ENCODE measurements around the gene NDE1.

NDE1 gene

DNA sequence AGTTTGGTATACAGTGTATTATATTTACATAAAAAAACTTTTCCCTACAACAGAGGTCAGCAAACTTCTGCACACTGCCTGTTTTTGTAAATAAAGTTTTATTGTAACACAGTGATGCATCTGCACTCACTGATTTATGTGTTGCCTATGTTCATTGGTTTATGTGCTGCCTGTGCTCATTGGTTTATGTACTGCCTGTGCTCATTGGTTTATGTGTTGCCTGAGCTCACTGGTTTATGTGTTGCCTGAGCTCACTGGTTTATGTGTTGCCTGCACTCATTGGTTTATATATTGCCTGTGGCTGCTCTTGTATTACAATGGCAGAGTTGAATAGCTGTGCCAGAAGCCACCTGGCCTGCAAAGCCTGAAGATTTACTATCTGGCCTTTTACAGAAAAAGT lies 125.2 kb downstream of the NDE1 start:
- no peak overlapping the region for H3K9ac ChIP-seq (ENCODE audit: low read length)
- H3K27me3 ChIP-seq (replicated peaks; ENCODE audit: control insufficient read depth, insufficient read depth, low read length): peaks cover 14% of the 10 kb centered on the region
- DNase-seq (ENCODE audit: low read depth): no peak
- no peaks in the 10 kb centered on the region for H3K36me3 ChIP-seq (ENCODE audit: control insufficient read depth, insufficient read depth, low read length, severe bottlenecking)
- H3K4me3 ChIP-seq (ENCODE audit: low read length): no peak overlapping the region
- no peaks in the 10 kb centered on the region for H3K9me3 ChIP-seq (ENCODE audit: control insufficient read depth, low read length)
- H3K4me1 ChIP-seq (ENCODE audit: control insufficient read depth, insufficient read depth, low read length): peaks cover 10% of the 10 kb centered on the region

DNA sequence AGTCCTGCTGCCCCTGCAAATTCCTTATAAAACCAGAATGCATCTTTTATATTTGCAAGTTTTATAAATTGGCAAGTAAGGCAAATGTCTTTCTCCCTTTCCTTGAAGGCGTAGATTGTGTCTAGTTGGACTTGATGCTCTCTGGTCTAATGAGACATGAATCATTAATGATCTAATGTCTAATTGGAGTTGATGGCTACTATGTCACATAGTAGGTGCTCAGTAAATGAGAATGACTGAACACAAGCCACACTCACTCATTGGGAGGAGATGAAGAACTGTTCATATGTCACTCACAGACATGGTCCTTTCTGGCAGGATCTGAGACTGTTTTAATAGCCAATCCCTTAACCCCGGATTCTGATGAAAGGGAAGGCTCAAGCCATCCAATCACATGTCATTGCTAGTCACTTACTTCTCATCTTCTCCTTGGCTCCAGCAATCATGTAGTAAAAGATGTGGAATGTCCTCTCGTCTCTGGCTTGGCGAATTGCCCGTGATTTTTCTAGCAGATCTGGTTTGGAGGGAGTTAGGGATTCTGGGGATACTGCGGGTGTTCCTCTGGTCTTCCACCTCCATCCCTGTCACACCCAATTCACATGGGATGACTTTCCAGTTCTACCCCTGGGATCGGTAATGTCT lies 125.7 kb downstream of the NDE1 start:
- no peak overlapping the region for H3K4me3 ChIP-seq (ENCODE audit: low read length)
- no peak overlapping the region for H3K9ac ChIP-seq (ENCODE audit: low read length)
- H3K9me3 ChIP-seq (ENCODE audit: control insufficient read depth, low read length): no peaks in the 10 kb centered on the region
- peaks cover 16% of the 10 kb centered on the region for H3K27me3 ChIP-seq (replicated peaks; ENCODE audit: control insufficient read depth, insufficient read depth, low read length)
- DNase-seq (ENCODE audit: low read depth): no peak
- peaks cover 5% of the 10 kb centered on the region for H3K4me1 ChIP-seq (ENCODE audit: control insufficient read depth, insufficient read depth, low read length)
- H3K36me3 ChIP-seq (ENCODE audit: control insufficient read depth, insufficient read depth, low read length, severe bottlenecking): no peaks in the 10 kb centered on the region
